ENCODE measurements around the gene ARL6IP4.

Gene ARL6IP4

GRCh38 chr12:122958198-122958888 lies 22.1 kb upstream of the ARL6IP4 start:
- no peak for DNase-seq (ENCODE audit: low read depth in 2 of 2)

- no peak for DNase-seq (ENCODE audit: low read depth in 2 of 2)
Measured at GRCh38 chr12:122959566-122960192, 20.8 kb upstream of the ARL6IP4 start.

- DNase-seq (ENCODE audit: low read depth in 2 of 2), result no peak
Measured at GRCh38 chr12:122960193-122960569, 20.3 kb upstream of the ARL6IP4 start.

DNA sequence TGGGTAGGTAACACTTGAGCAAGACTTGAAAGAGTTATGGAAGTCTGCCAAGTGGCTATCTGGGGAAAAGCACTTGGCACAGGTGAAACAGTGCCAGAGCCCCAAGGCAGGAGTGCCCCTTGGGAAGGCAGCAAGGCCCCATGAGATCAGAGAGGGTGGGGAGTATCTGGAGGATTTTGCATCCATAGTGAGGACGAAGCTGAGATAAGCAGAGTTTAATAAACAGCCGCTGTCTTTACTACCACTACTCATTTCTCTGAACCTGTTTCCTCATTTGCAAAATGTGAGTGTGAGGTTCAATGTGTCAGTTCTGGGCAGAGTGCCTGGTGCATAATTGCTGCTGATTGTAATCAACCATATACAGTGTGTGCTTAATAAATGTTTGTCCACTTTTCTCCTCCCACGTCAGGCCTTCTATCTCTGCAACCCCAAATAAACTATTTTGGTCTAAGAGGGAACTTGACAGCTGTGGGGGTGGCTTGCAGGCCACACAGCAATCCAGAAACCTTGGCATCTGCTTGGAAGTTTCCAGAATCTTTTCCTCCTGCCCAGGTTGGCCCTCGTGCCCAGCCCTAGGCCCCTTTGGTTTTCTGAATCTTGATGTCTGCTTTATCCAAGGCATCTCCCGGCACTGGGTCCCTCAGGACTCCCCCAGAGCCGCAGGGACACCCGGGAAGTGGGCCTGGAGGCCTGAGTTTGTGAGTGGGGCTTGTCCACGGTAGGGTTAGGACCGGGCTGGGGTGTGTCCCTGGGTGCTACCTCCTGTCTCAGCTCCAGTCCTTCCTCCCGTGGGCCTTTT lies 18.8 kb upstream of the ARL6IP4 start:
- no peak for DNase-seq (ENCODE audit: low read depth in 2 of 2)

DNA sequence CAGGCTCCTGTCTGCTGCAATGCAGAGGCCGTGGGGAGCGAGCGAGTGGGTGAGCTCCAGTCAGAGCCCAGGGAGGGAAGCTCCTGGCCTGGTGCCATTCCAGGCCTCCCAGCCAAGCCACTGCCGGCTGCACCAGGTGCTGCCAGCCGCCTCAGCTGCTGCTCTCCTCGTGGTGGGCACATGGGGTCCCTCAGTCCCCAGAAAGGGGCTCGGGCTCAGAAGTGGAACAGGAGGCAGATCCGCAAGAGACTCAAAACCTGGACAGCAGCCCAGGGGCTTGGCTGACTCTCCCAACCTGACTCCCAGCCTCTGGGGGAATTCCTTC lies 16.6 kb upstream of the ARL6IP4 start:
- DNase-seq (ENCODE audit: low read depth in 2 of 2), result no peak

GRCh38 chr12:122964439-122965257 lies 15.8 kb upstream of the ARL6IP4 start:
- DNase-seq (ENCODE audit: low read depth in 2 of 2), result no peak

- no peak for DNase-seq (ENCODE audit: low read depth in 2 of 2)
Measured at GRCh38 chr12:122965321-122965751, 15.1 kb upstream of the ARL6IP4 start.

- peak; percentile 88 to 92 for DNase-seq (ENCODE audit: low read depth in 2 of 2)
Measured at GRCh38 chr12:122965851-122966742, 14.4 kb upstream of the ARL6IP4 start, which contains the start of gene ABCB9. Gene ABCB9, minus strand, starts transcription at chr12:122966463. Its CDS starts 6,228 bp downstream, at chr12:122960235.

GRCh38 chr12:122966743-122967550 lies 13.5 kb upstream of the ARL6IP4 start:
- DNase-seq (ENCODE audit: low read depth in 2 of 2), result no peak

- DNase-seq (ENCODE audit: low read depth in 2 of 2), result no peak
Measured at GRCh38 chr12:122968104-122968503, 12.4 kb upstream of the ARL6IP4 start.

- no peak for DNase-seq (ENCODE audit: low read depth in 2 of 2)
Measured at GRCh38 chr12:122969676-122970075, 10.8 kb upstream of the ARL6IP4 start.

- DNase-seq (ENCODE audit: low read depth in 2 of 2), result peak; percentile 98
Measured at GRCh38 chr12:122974274-122974891, 6.1 kb upstream of the ARL6IP4 start.

- peak; percentile 84 to 86 for DNase-seq (ENCODE audit: low read depth in 2 of 2)
Measured at GRCh38 chr12:122974892-122975789, 5.3 kb upstream of the ARL6IP4 start, which contains the start of gene OGFOD2. Gene OGFOD2, plus strand, starts transcription at chr12:122975244. Its CDS starts 8 bp downstream, at chr12:122975252.

GRCh38 chr12:122975790-122976647 lies 4.5 kb upstream of the ARL6IP4 start:
- no peak for DNase-seq (ENCODE audit: low read depth in 2 of 2)

GRCh38 chr12:122976648-122976975 lies 3.9 kb upstream of the ARL6IP4 start:
- DNase-seq (ENCODE audit: low read depth in 2 of 2), result no peak

DNA sequence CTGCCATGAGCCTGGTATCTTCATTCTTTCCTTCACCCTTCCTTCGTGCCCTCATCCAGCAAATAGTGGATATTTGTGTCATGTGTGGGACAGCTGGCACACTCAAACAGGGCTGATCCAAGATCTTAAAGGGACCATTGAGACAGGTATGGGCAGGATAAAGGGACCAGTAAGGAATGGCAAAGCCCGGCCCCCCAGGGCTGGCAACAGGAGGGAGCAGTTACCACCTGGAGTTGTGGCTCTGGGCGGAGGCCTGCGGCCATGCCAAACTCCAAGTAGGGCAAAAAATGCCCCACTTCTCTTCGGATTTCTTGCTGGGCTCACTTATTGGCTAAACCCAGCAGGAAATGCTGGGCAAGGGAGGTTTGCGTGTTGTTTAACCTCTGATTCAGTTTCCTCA lies 3.3 kb upstream of the ARL6IP4 start:
- no peak for DNase-seq (ENCODE audit: low read depth in 2 of 2)

- no peak for DNase-seq (ENCODE audit: low read depth in 2 of 2)
Measured at GRCh38 chr12:122977655-122978392, 2.7 kb upstream of the ARL6IP4 start.
